Thyroid gland (tissue), 4 donors: ENCODE results near the gene ASCC1.

Source experiments
- POLR2A ChIP-seq, 2 donors: fragments of 450-650 bp; IDR thresholded peaks; one replicate each; pipeline ENCODE4 v1.6.1; 2017; ENCODE audit warnings: antibody characterized with exemption in 2 of 2, mild to moderate bottlenecking in 2 of 2, moderate library complexity in 1 of 2
- TF ChIP-seq, protein P1 (sequence below), 6 experiments: fragments of 200-600 bp in 3 of 6; fragments of 450-650 bp in 3 of 6; sonication (generic) in 3 of 6; IDR thresholded peaks; one replicate each; pipeline ENCODE4 v1.5.1; 2016 to 2019; ENCODE audit warnings: antibody characterized with exemption in 6 of 6, mild to moderate bottlenecking in 2 of 6, inconsistent platforms in 1 of 6, moderate library complexity in 1 of 6

DNA sequence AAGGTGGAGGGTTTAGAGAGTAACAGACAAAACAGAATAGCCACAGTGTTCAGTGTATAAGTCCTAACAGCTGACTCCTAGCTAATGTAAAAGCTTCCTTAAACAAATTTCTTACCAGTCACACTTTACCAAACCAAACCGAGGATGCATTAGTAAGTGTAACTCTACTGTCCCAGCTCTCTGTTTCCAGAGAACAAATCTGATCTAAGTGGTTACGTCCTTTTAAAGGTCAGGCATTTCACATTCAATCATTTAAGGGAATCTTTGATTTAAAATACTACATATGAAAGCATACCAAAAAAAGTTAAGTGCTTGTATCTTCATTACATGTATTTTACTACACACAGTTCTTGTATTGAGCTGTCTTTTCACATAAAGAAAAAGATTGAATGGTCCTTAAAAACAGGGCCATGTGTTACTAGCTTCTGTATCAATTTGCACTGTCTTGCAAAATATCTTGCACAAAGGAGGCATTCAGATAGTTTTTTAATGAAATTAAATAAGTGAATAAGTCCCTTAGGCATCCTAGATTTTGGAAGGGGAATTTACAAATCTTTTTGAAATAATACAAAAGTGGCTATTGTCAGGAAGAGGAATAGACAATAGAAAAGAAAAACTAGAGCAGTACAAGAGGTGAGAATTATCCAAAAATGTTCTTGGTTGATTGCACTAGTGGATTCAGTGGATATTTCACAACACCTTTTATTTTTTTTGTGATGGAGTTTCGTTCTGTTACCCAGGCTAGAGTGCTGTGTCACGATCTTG lies 69.3 kb downstream of the ASCC1 start:
- TF ChIP-seq, protein P1, sequence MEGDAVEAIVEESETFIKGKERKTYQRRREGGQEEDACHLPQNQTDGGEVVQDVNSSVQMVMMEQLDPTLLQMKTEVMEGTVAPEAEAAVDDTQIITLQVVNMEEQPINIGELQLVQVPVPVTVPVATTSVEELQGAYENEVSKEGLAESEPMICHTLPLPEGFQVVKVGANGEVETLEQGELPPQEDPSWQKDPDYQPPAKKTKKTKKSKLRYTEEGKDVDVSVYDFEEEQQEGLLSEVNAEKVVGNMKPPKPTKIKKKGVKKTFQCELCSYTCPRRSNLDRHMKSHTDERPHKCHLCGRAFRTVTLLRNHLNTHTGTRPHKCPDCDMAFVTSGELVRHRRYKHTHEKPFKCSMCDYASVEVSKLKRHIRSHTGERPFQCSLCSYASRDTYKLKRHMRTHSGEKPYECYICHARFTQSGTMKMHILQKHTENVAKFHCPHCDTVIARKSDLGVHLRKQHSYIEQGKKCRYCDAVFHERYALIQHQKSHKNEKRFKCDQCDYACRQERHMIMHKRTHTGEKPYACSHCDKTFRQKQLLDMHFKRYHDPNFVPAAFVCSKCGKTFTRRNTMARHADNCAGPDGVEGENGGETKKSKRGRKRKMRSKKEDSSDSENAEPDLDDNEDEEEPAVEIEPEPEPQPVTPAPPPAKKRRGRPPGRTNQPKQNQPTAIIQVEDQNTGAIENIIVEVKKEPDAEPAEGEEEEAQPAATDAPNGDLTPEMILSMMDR (IDR thresholded peaks at IDR 0.05) = no peak
- no peak for TF ChIP-seq POLR2A (IDR thresholded peaks at IDR 0.05)
